HCT116 (cell line): ENCODE measurements around the gene PRKAG2. TPM values are rescaled to one million over a fixed set of nuclear protein-coding genes. Genes with fewer than 3 reads are reported as not detected.

Experiments
- ATAC-seq: fragments of 200-7000 bp; cut with Tn5 transposase; 2 replicates; pipeline ENCODE4 v1.9.1; 2020; ENCODE audit warnings: mild to moderate bottlenecking, moderate library complexity
- BruUV-seq: library from RNA; stranded (reverse); fragments of 400-500 nt; replicated peaks from 2 replicates; lab custom pipeline; 2021; lab: Mats Ljungman, UMichigan
- CTCF ChIA-PET: fragments of 300-600 bp; sonication (Branson Sonifier 250); formaldehyde crosslinking; loops from one replicate; lab custom pipeline; 2021; ENCODE audit warnings: antibody characterized with exemption; lab: Charles Lee
- POLR2A ChIA-PET: fragments of 300-600, 350-600 bp; sonication (Branson Sonifier 250); formaldehyde crosslinking; loops from one replicate; lab custom pipeline; 2021; ENCODE audit warnings: antibody characterized with exemption; lab: Charles Lee
- RAD21 ChIA-PET, 2 experiments: fragments of 300-600 bp; sonication (Branson Sonifier 250); formaldehyde crosslinking; loops; one replicate each; lab custom pipeline; 2023; ENCODE audit warnings: low total read pairs in 2 of 2; ENCODE audit not compliant: uncharacterized antibody in 2 of 2, unreplicated experiment in 2 of 2, low non-redundant PET in 1 of 2; lab: Charles Lee
- DNase-seq: peaks from one replicate; pipeline ENCODE4 v3.0.0-alpha.2; 2010; ENCODE audit warnings: low read depth, low spot score
- H2AFZ ChIP-seq: fragments of 200-600 bp; shearing (Covaris generic), sonication (generic); 2 replicates; pipeline ENCODE4 v1.6.1; 2017; ENCODE audit warnings: low read depth, mixed run types, mixed read lengths, antibody characterized with exemption, low read length; ENCODE audit not compliant: poor library complexity, severe bottlenecking
- H3K27ac ChIP-seq: 2 replicates; pipeline ENCODE4 v1.5.1; 2012; ENCODE audit warnings: low read depth, low read length
- H3K27me3 ChIP-seq: fragments of 200-600 bp; sonication (generic); 2 replicates; pipeline ENCODE4 v1.6.1; 2016; ENCODE audit warnings: mixed run types, low read length, mixed read lengths; ENCODE audit not compliant: insufficient read depth
- H3K36me3 ChIP-seq, 2 experiments: fragments of 200-500 bp in 1 of 2; fragments of 200-600 bp in 1 of 2; sonication (Bioruptor generic) in 1 of 2; sonication (generic) in 1 of 2; 2 replicates each; pipeline versions ENCODE4 v1.5.1 to v1.6.1; 2014 to 2016; ENCODE audit warnings: low read length in 2 of 2, inconsistent platforms in 1 of 2, mixed read lengths in 1 of 2, mixed run types in 1 of 2; ENCODE audit not compliant: insufficient read depth in 2 of 2, control insufficient read depth in 1 of 2
- H3K4me1 ChIP-seq, 2 experiments: fragments of 200-600 bp in 1 of 2; sonication (generic) in 1 of 2; 2 replicates each; pipeline versions ENCODE4 v1.5.1 to v1.6.1; 2012 to 2017; ENCODE audit warnings: low read length in 2 of 2, inconsistent platforms in 1 of 2, mild to moderate bottlenecking in 1 of 2, mixed read lengths in 1 of 2, mixed run types in 1 of 2, moderate library complexity in 1 of 2; ENCODE audit not compliant: insufficient read depth in 2 of 2, control insufficient read depth in 1 of 2
- H3K4me2 ChIP-seq: fragments of 200-600 bp; sonication (generic); 2 replicates; pipeline ENCODE4 v1.6.1; 2017; ENCODE audit warnings: mixed run types, low read length, mixed read lengths
- H3K4me3 ChIP-seq, 2 experiments: fragments of 200-600 bp in 1 of 2; sonication (generic) in 1 of 2; replicated peaks in 1 of 2; 2 replicates each; pipeline ENCODE4 v1.5.1; 2011 to 2016; ENCODE audit warnings: low read length in 2 of 2, control low read depth in 1 of 2, low read depth in 1 of 2, mild to moderate bottlenecking in 1 of 2, mixed read lengths in 1 of 2, mixed run types in 1 of 2
- H3K79me2 ChIP-seq: fragments of 200-600 bp; sonication (generic); 2 replicates; pipeline ENCODE4 v1.6.1; 2017; ENCODE audit warnings: mild to moderate bottlenecking, mixed run types, low read length, moderate library complexity, mixed read lengths; ENCODE audit not compliant: insufficient read depth
- H3K9ac ChIP-seq: fragments of 200-600 bp; sonication (generic); 2 replicates; pipeline ENCODE4 v1.6.1; 2016; ENCODE audit warnings: low read length, mixed read lengths
- H3K9me2 ChIP-seq: fragments of 200-600 bp; sonication (generic), shearing (Covaris generic); 2 replicates; pipeline ENCODE4 v1.6.1; 2017; ENCODE audit warnings: mixed run types, mild to moderate bottlenecking, moderate library complexity; ENCODE audit not compliant: insufficient read depth
- H3K9me3 ChIP-seq, 2 experiments: fragments of 200-500 bp in 1 of 2; fragments of 200-600 bp in 1 of 2; sonication (Bioruptor generic) in 1 of 2; sonication (generic) in 1 of 2; 2 replicates each; pipeline ENCODE4 v1.6.1; 2014 to 2017; ENCODE audit warnings: low read length in 2 of 2, mixed read lengths in 2 of 2, inconsistent platforms in 1 of 2, low read depth in 1 of 2, mild to moderate bottlenecking in 1 of 2, mixed run types in 1 of 2, moderate library complexity in 1 of 2; ENCODE audit not compliant: control insufficient read depth in 1 of 2, insufficient read depth in 1 of 2
- H4K20me1 ChIP-seq: fragments of 200-600 bp; sonication (generic), shearing (Covaris generic); 2 replicates; pipeline ENCODE4 v1.6.1; 2017; ENCODE audit warnings: mixed run types, mild to moderate bottlenecking, moderate library complexity; ENCODE audit not compliant: insufficient read depth
- ATF3 ChIP-seq: IDR thresholded peaks from 2 replicates; pipeline ENCODE4 v1.6.1; 2012
- CEBPB ChIP-seq: IDR thresholded peaks from 2 replicates; pipeline ENCODE4 v1.6.1; 2012; ENCODE audit warnings: low read depth
- EGR1 ChIP-seq: IDR thresholded peaks from 2 replicates; pipeline ENCODE4 v1.6.1; 2012; ENCODE audit warnings: low read depth
- EZH2 ChIP-seq: fragments of 200-600 bp; sonication (generic); IDR thresholded peaks from 2 replicates; pipeline ENCODE4 v1.6.1; 2017; ENCODE audit warnings: antibody characterized with exemption, mixed run types
- FOSL1 ChIP-seq: IDR thresholded peaks from 2 replicates; pipeline ENCODE4 v1.6.1; 2012; ENCODE audit warnings: low read depth
- JUND ChIP-seq: IDR thresholded peaks from 2 replicates; pipeline ENCODE4 v1.6.1; 2012
- MAX ChIP-seq: IDR thresholded peaks from 2 replicates; pipeline ENCODE4 v1.6.1; 2012
- POLR2A ChIP-seq: IDR thresholded peaks from 2 replicates; pipeline ENCODE4 v1.7.0; 2011; ENCODE audit warnings: borderline replicate concordance; ENCODE audit not compliant: insufficient read depth, insufficient read length; ENCODE audit errors: extremely low read depth
- POLR2AphosphoS5 ChIP-seq: IDR thresholded peaks from 2 replicates; pipeline ENCODE4 v1.6.1; 2011; ENCODE audit warnings: mild to moderate bottlenecking, low read depth, low read length, moderate library complexity
- RAD21 ChIP-seq: IDR thresholded peaks from 2 replicates; pipeline ENCODE4 v1.6.1; 2012; ENCODE audit warnings: low read depth, mild to moderate bottlenecking
- REST ChIP-seq: IDR thresholded peaks from 2 replicates; pipeline ENCODE4 v1.6.1; 2012; ENCODE audit warnings: low read depth
- SIN3A ChIP-seq: IDR thresholded peaks from 2 replicates; pipeline ENCODE4 v1.6.1; 2012; ENCODE audit warnings: low read depth
- SP1 ChIP-seq: IDR thresholded peaks from 2 replicates; pipeline ENCODE4 v1.6.1; 2012; ENCODE audit warnings: low read depth
- SRF ChIP-seq: IDR thresholded peaks from 2 replicates; pipeline ENCODE4 v1.6.1; 2012; ENCODE audit warnings: low read depth
- TCF7L2 ChIP-seq: IDR thresholded peaks from 2 replicates; pipeline ENCODE4 v1.7.0; 2011; ENCODE audit warnings: borderline replicate concordance, inconsistent platforms; ENCODE audit not compliant: insufficient read depth, insufficient read length; ENCODE audit errors: extremely low read depth
- YY1 ChIP-seq: IDR thresholded peaks from 2 replicates; pipeline ENCODE4 v1.6.1; 2011; ENCODE audit warnings: low read length, low read depth, moderate library complexity, mild to moderate bottlenecking; ENCODE audit not compliant: insufficient replicate concordance; ENCODE audit errors: extremely low read depth
- ZBTB33 ChIP-seq: IDR thresholded peaks from 2 replicates; pipeline ENCODE4 v1.6.1; 2011; ENCODE audit warnings: mild to moderate bottlenecking, low read length, moderate library complexity; ENCODE audit not compliant: insufficient replicate concordance; ENCODE audit errors: extremely low read depth
- intact Hi-C: fragments of 100-400 bp; cut with micrococcal nuclease; formaldehyde crosslinking; loops from 2 replicates; pipeline ENCODE4 v1.10.0; 2022
- total RNA-seq: library from RNA; stranded (reverse); gene quantifications from one replicate; pipeline ENCODE4 v1.2.1, GENCODE V29; 2021; ENCODE audit not compliant: unreplicated experiment

PRKAG2 gene
- total RNA-seq, 1 experiment from 2014 or later: 23.6 TPM

- Histone ChIP-seq H3K27me3 (no peaks in the 10 kb centered on the region), H3K4me3 (0 out of 4 replicates have a peak overlapping the region, but pooled peaks of 1 of the 2 experiments have one; percentile 12), H3K9me2 (no peaks in the 10 kb centered on the region), H3K27ac (no peak overlapping the region), H3K79me2 (no peaks in the 10 kb centered on the region), H3K36me3 (no peaks in the 10 kb centered on the region)
- DNase-seq (peak; percentile 44), ATAC-seq (peak; percentile 91)
- RAD21 ChIA-PET: no interaction called here
- no peak for TF ChIP-seq TCF7L2
- TF ChIP-seq EZH2: no peak
- TF ChIP-seq RAD21: no peak
- peak; percentile 88 for TF ChIP-seq FOSL1
- TF ChIP-seq SRF: no peak
- peak; percentile 46; the same call in 1 of the 2 replicates for TF ChIP-seq POLR2AphosphoS5
- no peak for TF ChIP-seq ZBTB33
- no peak for TF ChIP-seq YY1
- peak; percentile 74 for TF ChIP-seq JUND
- TF ChIP-seq EGR1: no peak
- TF ChIP-seq SP1: peak; percentile 65
- no peak for TF ChIP-seq CEBPB
- no peak for TF ChIP-seq POLR2A
- TF ChIP-seq SIN3A: no peak
- TF ChIP-seq REST: no peak
- no peak for TF ChIP-seq ATF3
- 0 out of 2 replicates have a peak, but pooled peaks have one; percentile 9 for TF ChIP-seq MAX
- TF ChIP-seq, all 23 proteins: peak for 5
- Histone ChIP-seq H3K9me3 (no peaks in the 10 kb centered on the region), H2AFZ (no peak overlapping the region), H3K9ac (peak overlapping the region; percentile 21; the same call in 1 of the 2 replicates), H3K4me2 (peak overlapping the region; percentile 70), H4K20me1 (no peaks in the 10 kb centered on the region), H3K4me1 (peaks cover 4 to 18% of the 10 kb centered on the region in 2 experiments; a peak in 3 of 4 replicates)
- intact Hi-C loops: no loop called here
- ChIA-PET CTCF (no interaction called here), POLR2A (no interaction called here)
- no TSS peak for BruUV-seq
These were observed 68.3 kb downstream of the PRKAG2 start for GRCh38 chr7:151808400-151809145.
